ENCODE results near the gene PXK. TPM values are rescaled to one million over a fixed set of nuclear protein-coding genes. Genes with fewer than 3 reads are reported as not detected.

The PXK gene
- total and polyA plus RNA-seq, 12 donors: 5.6 to 40.5 (median 25.3) TPM

DNA sequence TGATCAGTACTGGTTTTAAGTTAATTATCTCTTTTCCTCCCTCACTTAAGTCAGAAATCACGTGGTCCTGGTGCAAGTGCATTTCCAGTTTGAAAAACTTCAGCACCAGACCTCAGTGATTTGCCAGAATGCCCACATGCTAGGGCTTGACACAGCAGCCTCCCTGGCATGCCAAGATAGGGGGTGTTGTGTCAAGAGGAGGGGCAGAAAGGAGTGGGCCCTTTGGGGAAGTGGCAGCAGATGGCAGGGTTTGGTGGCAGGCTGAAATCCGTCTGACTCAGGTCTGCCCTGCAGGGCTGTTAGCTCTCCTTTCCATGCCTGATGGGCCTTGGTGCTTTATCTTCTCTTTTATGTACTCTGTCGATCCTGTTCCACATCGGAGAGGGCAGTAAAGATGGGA lies 23.4 kb downstream of the PXK start:
- 24 to 39% (median 32%) methylated on average over 4 of the region's 4 CpGs for WGBS, 4 donors

DNA sequence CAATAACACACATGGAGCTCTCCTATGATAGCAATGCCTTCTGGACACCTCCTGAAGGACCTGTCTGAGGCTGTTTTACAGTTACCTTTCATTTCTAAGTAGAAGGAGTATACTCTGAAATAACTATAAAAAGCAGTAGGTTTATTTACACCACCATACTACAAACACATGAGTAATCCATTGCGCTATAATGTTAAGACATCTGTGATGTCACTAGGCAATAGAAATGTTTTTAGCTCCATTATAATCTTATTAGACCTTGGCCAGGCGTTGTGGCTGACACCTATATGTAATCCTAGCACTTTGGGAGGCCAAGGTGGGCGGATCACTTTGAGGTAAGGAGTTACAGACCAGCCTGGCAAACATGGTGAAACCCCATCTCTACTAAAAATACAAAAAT lies 24.7 kb downstream of the PXK start:
- H3K27ac ChIP-seq: no peak overlapping the region
- intact Hi-C loops (cut with DNase I): no loop called here
- 92 to 96% (median 95%) methylated on average over 3 of the region's 3 CpGs for WGBS, 4 donors
- no peaks in the 10 kb centered on the region for H3K27me3 ChIP-seq
- H3K4me3 ChIP-seq: no peak overlapping the region
- TF ChIP-seq, protein P1, sequence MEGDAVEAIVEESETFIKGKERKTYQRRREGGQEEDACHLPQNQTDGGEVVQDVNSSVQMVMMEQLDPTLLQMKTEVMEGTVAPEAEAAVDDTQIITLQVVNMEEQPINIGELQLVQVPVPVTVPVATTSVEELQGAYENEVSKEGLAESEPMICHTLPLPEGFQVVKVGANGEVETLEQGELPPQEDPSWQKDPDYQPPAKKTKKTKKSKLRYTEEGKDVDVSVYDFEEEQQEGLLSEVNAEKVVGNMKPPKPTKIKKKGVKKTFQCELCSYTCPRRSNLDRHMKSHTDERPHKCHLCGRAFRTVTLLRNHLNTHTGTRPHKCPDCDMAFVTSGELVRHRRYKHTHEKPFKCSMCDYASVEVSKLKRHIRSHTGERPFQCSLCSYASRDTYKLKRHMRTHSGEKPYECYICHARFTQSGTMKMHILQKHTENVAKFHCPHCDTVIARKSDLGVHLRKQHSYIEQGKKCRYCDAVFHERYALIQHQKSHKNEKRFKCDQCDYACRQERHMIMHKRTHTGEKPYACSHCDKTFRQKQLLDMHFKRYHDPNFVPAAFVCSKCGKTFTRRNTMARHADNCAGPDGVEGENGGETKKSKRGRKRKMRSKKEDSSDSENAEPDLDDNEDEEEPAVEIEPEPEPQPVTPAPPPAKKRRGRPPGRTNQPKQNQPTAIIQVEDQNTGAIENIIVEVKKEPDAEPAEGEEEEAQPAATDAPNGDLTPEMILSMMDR (IDR thresholded peaks at IDR 0.05): no peak
- TF ChIP-seq POLR2A (IDR thresholded peaks at IDR 0.05): no peak
- peaks cover 5 to 10% of the 10 kb centered on the region in 2 donors for H3K4me1 ChIP-seq (replicated peaks in 1 of 2)
- DNase-seq: no peak
- no peaks in the 10 kb centered on the region for H3K9me3 ChIP-seq (replicated peaks in 1 of 3)
- no peaks in the 10 kb centered on the region for H3K36me3 ChIP-seq (replicated peaks in 1 of 2)

More for the DNA sequence above, 23.4 kb downstream of the PXK start:
- Histone ChIP-seq H3K9me3 (replicated peaks in 1 of 3) (no peaks in the 10 kb centered on the region), H3K27ac (peak overlapping the region in 1 of 5 donors; percentile 44), H3K27me3 (no peaks in the 10 kb centered on the region), H3K4me3 (no peak overlapping the region), H3K4me1 (replicated peaks in 1 of 2) (peaks cover 5 to 10% of the 10 kb centered on the region in 2 donors), H3K36me3 (replicated peaks in 1 of 2) (no peaks in the 10 kb centered on the region)
- TF ChIP-seq, protein P1 (IDR thresholded peaks at IDR 0.05): no peak
- TF ChIP-seq POLR2A (IDR thresholded peaks at IDR 0.05): no peak
- peak in 3 of 7 donors; percentile 20 to 46 (median 27) for DNase-seq
- intact Hi-C loops (cut with DNase I): no loop called here

GRCh38 chr3:58358092-58358491 lies 25.4 kb downstream of the PXK start:
- intact Hi-C loops (cut with DNase I): no loop called here
- no peak overlapping the region for H3K27ac ChIP-seq
- H3K36me3 ChIP-seq (replicated peaks in 1 of 2): no peaks in the 10 kb centered on the region
- no peak for DNase-seq
- TF ChIP-seq, protein P1 (IDR thresholded peaks at IDR 0.05): no peak
- no peak for TF ChIP-seq POLR2A (IDR thresholded peaks at IDR 0.05)
- peaks cover 5 to 10% of the 10 kb centered on the region in 2 donors for H3K4me1 ChIP-seq (replicated peaks in 1 of 2)
- H3K9me3 ChIP-seq (replicated peaks in 1 of 3): no peaks in the 10 kb centered on the region
- H3K4me3 ChIP-seq: no peak overlapping the region
- WGBS, 4 donors: 90 to 99% (median 98%) methylated on average over 3 of the region's 3 CpGs
- H3K27me3 ChIP-seq: no peaks in the 10 kb centered on the region

- intact Hi-C loops (cut with DNase I): no loop called here
- Histone ChIP-seq H3K36me3 (replicated peaks in 1 of 2) (no peaks in the 10 kb centered on the region), H3K4me3 (no peak overlapping the region), H3K9me3 (replicated peaks in 1 of 3) (no peaks in the 10 kb centered on the region), H3K27ac (no peak overlapping the region), H3K4me1 (replicated peaks in 1 of 2) (peaks cover 5 to 14% of the 10 kb centered on the region in 2 donors), H3K27me3 (no peaks in the 10 kb centered on the region)
- WGBS, 4 donors: 91 to 96% (median 93%) methylated on average over 4 of the region's 4 CpGs
- TF ChIP-seq POLR2A (IDR thresholded peaks at IDR 0.05): no peak
- TF ChIP-seq, protein P1 (IDR thresholded peaks at IDR 0.05): no peak
- DNase-seq: no peak
Observed at GRCh38 chr3:58358808-58359207, 26.1 kb downstream of the PXK start.
